ENCODE data around the gene RPS19BP1.

RPS19BP1 gene

DNA sequence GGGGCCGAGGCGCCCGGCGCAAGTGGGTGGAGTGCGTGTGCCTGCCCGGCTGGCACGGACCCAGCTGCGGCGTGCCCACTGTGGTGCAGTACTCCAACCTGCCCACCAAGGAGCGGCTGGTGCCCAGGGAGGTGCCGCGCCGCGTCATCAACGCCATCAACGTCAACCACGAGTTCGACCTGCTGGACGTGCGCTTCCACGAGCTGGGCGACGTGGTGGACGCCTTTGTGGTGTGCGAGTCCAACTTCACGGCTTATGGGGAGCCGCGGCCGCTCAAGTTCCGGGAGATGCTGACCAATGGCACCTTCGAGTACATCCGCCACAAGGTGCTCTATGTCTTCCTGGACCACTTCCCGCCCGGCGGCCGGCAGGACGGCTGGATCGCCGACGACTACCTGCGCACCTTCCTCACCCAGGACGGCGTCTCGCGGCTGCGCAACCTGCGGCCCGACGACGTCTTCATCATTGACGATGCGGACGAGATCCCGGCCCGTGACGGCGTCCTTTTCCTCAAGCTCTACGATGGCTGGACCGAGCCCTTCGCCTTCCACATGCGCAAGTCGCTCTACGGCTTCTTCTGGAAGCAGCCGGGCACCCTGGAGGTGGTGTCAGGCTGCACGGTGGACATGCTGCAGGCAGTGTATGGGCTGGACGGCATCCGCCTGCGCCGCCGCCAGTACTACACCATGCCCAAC is 44.6 kb downstream of the RPS19BP1 start:
- no peak for DNase-seq (ENCODE audit: extremely low read depth, low read depth)
- TF ChIP-seq, protein P1, sequence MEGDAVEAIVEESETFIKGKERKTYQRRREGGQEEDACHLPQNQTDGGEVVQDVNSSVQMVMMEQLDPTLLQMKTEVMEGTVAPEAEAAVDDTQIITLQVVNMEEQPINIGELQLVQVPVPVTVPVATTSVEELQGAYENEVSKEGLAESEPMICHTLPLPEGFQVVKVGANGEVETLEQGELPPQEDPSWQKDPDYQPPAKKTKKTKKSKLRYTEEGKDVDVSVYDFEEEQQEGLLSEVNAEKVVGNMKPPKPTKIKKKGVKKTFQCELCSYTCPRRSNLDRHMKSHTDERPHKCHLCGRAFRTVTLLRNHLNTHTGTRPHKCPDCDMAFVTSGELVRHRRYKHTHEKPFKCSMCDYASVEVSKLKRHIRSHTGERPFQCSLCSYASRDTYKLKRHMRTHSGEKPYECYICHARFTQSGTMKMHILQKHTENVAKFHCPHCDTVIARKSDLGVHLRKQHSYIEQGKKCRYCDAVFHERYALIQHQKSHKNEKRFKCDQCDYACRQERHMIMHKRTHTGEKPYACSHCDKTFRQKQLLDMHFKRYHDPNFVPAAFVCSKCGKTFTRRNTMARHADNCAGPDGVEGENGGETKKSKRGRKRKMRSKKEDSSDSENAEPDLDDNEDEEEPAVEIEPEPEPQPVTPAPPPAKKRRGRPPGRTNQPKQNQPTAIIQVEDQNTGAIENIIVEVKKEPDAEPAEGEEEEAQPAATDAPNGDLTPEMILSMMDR (IDR thresholded peaks at IDR 0.05; ENCODE audit: low read depth, low read length), result no peak

DNA sequence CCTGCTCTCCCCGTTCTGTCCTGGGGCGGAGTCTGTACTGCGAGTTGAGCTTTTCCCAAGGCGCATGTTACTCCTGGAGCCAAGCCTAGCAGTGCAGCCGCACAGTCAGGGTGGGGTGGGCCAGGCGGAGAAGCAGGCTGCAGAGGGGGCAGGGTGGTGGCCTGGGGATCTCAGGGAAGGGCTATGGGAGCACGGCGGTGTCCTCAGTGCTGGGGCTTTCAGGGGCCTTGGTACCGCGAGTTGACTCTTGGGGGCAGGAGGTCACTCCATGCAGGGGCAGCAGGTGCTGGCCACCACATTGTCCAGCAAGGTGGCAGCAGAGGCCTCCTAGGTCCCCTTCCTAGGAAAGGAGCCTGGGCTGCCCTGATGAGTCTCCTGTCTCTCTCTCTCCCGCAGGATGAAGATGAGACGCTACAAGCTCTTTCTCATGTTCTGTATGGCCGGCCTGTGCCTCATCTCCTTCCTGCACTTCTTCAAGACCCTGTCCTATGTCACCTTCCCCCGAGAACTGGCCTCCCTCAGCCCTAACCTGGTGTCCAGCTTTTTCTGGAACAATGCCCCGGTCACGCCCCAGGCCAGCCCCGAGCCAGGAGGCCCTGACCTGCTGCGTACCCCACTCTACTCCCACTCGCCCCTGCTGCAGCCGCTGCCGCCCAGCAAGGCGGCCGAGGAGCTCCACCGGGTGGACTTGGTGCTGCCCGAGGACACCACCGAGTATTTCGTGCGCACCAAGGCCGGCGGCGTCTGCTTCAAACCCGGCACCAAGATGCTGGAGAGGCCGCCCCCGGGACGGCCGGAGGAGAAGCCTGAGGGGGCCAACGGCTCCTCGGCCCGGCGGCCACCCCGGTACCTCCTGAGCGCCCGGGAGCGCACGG is 45.4 kb downstream of the RPS19BP1 start:
- TF ChIP-seq, protein P1 (IDR thresholded peaks at IDR 0.05; ENCODE audit: low read depth, low read length), result no peak
- DNase-seq (ENCODE audit: extremely low read depth, low read depth), result no peak

DNA sequence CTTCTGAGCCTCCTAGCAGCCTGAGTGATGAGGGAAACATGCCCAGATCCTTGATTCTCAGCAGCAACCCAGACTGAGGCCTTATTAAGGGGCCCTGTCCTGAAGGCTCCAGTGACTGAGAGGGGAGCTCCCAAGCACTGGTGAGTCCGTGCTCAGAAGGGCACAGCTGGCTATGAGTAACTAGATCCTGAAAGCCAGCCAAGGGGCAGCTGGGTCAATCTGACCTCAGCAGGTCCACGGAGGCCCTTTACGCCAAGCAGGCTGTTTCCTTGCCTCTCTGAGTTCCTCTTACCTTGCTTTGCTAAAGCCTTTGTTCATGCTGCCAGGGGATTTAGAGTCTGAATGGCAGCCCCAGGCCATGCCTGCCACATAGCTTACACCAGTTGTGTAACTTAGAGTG is 49.8 kb downstream of the RPS19BP1 start:
- no peak for DNase-seq (ENCODE audit: extremely low read depth, low read depth)
- TF ChIP-seq, protein P1 (IDR thresholded peaks at IDR 0.05; ENCODE audit: low read depth, low read length), result no peak

DNA sequence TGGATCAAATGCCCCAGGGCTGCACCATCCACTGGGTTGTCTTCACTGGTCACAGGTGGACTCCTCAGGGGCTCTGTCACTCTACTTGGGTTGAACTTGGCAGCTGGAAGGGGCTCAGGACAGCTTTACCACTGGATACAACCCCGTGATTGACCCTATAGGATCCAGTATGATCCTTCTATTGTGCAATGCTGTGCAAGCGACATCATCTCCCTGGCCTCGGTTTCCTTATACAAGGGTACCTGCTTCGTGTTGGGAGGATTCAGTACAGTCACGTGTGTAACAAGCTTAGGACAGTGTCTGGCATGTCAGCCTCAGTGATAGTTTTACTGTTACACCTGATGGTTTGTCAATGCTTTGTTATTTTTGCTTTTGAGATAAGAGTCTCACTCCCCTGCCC is 51.0 kb downstream of the RPS19BP1 start:
- DNase-seq (ENCODE audit: extremely low read depth, low read depth), result no peak
- TF ChIP-seq, protein P1 (IDR thresholded peaks at IDR 0.05; ENCODE audit: low read depth, low read length), result no peak

DNA sequence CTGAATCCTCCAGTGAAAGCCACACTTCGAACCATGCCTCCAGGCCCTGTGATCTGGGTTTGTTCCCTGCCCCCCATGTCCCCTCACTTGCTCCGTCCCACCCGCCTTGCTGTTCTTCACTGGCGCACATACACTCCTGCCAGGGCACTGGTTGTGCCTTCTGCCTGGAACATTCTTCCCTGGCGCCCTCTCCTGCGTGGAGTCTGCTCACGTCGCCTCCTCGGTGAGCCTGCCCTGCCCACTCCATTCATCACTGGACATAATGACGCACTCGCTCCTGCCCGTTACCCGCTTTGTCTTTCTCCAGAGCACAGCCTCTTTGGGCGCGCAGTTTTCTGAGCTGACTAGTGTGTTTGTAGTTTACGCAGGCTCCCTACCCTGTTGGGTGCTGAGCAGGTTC is 51.5 kb downstream of the RPS19BP1 start:
- TF ChIP-seq, protein P1 (IDR thresholded peaks at IDR 0.05; ENCODE audit: low read depth, low read length), result no peak
- no peak for DNase-seq (ENCODE audit: extremely low read depth, low read depth)

DNA sequence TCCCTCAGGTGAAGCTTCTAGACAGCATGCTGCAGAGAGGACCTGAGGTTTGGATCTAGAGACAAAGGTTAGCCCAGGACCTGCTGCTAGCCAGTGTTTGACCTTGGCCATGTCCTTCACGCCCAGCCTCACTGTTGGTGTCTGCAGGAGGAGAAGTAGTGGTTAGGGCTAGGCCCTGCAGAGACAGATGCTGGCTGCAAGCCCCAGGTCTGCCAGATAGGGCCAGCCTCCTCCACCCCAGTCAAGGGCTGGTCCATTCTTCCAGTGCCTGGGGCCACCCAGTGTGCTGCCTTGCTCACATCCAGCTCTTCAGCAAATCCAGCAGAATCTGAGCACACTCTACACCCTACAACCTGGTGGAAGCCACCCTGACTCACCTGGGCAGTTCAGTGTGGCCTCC is 52.0 kb downstream of the RPS19BP1 start:
- TF ChIP-seq, protein P1 (IDR thresholded peaks at IDR 0.05; ENCODE audit: low read depth, low read length), result no peak
- no peak for DNase-seq (ENCODE audit: extremely low read depth, low read depth)

DNA sequence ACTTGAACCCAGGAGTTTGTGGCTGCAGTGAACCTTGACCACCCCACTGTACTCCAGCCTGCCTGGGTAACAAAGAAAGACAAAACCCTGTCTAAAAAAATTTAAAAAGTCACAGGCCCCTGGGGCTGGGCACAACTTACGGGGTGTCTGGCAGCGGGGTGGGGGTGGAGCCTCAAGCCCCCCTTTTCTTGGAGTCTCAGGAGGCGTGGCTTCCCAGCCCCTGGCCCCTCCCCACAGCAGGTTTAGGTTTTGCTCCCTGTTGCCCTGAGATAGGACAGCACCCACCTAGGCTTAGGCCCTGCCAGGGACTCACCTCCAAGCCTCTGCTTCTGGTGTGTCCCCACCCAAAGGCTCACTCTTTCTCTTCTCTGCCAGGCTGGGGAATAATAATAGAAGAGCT is 53.3 kb downstream of the RPS19BP1 start:
- TF ChIP-seq, protein P1 (IDR thresholded peaks at IDR 0.05; ENCODE audit: low read depth, low read length), result no peak

More for the DNA sequence above, 53.3 kb downstream of the RPS19BP1 start:
- DNase-seq (ENCODE audit: extremely low read depth, low read depth), result no peak

Measured in AG09319 (cell line).